Brain microvascular endothelial cell (primary cell): Measurements from ENCODE around the gene RCBTB2.

Experiments
- DNase-seq: peaks from one replicate; pipeline ENCODE4 v3.0.0-alpha.2; 2020
- H3K27ac ChIP-seq: fragments of 250-450 bp; sonication (Bioruptor Pico); 2 replicates; pipeline ENCODE4 v1.5.1; 2020; ENCODE audit warnings: mild to moderate bottlenecking, moderate library complexity
- H3K27me3 ChIP-seq: fragments of 250-450 bp; sonication (Bioruptor Pico); replicated peaks from 2 replicates; pipeline ENCODE4 v1.5.1; 2020; ENCODE audit warnings: mild to moderate bottlenecking
- H3K36me3 ChIP-seq: fragments of 250-450 bp; sonication (Bioruptor Pico); replicated peaks from 2 replicates; pipeline ENCODE4 v1.5.1; 2020; ENCODE audit warnings: mild to moderate bottlenecking
- H3K4me3 ChIP-seq: 2 replicates; pipeline ENCODE4 v1.5.1; 2011; ENCODE audit warnings: low read depth, mild to moderate bottlenecking, control low read depth, low read length, moderate library complexity
- in situ Hi-C: cut with HindIII; loops from 2 replicates; pipeline ENCODE4 v1.10.0; 2017; ENCODE audit warnings: low sequenced_read_pairs, low pct_ligation_motif_present
- TF ChIP-seq, protein P1 (sequence below): IDR thresholded peaks from 2 replicates; pipeline ENCODE4 v1.5.1; 2011; ENCODE audit warnings: low read depth, mild to moderate bottlenecking, moderate library complexity, low read length, control low read depth, inconsistent platforms; ENCODE audit errors: missing control alignments

The RCBTB2 gene

DNA sequence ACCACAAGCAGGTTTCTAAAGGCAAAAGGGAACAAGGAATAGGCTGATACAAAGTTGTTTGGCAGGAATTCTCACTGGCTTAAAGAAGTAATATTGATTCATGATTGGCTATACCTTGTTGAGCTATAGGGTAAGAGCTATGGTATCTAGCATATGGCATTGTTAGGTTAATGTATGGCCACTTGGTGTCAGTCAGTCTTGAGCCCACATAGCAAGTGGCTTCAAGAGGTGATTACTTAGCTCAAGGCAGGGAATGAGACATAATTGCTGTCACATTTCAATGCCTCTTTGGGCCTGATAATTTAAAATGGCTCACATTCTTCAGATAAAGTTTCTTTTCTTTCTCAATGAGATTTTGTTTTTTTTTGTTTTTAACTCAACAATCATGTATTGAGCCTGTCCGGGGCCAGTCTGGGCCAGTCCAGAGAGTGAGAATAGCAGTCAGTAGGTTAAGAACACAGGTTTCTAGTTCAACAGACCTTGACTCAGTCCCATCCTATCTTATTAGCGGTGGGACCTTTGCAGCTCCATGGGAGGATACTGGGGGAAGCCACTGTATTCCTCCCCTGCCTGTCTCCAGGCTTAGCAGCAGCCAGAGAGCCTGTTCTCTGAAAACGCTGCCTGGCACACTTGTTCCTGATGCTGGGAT is 45.8 kb upstream of the RCBTB2 start:
- no peak overlapping the region for H3K27ac ChIP-seq
- TF ChIP-seq, protein P1, sequence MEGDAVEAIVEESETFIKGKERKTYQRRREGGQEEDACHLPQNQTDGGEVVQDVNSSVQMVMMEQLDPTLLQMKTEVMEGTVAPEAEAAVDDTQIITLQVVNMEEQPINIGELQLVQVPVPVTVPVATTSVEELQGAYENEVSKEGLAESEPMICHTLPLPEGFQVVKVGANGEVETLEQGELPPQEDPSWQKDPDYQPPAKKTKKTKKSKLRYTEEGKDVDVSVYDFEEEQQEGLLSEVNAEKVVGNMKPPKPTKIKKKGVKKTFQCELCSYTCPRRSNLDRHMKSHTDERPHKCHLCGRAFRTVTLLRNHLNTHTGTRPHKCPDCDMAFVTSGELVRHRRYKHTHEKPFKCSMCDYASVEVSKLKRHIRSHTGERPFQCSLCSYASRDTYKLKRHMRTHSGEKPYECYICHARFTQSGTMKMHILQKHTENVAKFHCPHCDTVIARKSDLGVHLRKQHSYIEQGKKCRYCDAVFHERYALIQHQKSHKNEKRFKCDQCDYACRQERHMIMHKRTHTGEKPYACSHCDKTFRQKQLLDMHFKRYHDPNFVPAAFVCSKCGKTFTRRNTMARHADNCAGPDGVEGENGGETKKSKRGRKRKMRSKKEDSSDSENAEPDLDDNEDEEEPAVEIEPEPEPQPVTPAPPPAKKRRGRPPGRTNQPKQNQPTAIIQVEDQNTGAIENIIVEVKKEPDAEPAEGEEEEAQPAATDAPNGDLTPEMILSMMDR = no peak
- H3K36me3 ChIP-seq = no peaks in the 10 kb centered on the region
- no peaks in the 10 kb centered on the region for H3K27me3 ChIP-seq
- DNase-seq = no peak
- in situ Hi-C loops = no loop called here
- no peak overlapping the region for H3K4me3 ChIP-seq

GRCh38 chr13:48576448-48577010 is 43.6 kb upstream of the RCBTB2 start:
- TF ChIP-seq, protein P1 = no peak
- Histone ChIP-seq H3K36me3 (no peaks in the 10 kb centered on the region), H3K27ac (no peak overlapping the region), H3K4me3 (no peak overlapping the region), H3K27me3 (no peaks in the 10 kb centered on the region)
- in situ Hi-C loops = no loop called here
- no peak for DNase-seq

DNA sequence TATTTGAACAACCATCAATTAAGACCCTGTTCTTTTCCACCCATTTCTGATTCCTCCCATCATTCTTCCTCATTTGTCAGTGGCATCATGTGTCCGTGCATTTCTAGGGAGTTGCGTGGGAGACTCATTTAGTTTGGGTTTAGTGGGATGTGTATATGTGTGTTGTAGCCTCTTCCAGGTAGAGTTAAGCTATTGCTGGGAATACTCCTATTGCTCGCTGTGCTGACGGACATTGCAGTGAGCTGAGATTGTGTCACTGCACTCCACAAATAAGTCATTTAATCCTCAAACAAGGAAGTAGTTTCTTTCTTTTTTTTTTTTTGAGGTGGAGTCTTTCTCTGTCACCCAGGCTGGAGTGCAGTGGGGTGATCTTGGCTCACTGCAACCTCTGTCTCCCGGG is 42.2 kb upstream of the RCBTB2 start:
- DNase-seq = no peak
- no peak overlapping the region for H3K27ac ChIP-seq
- no peaks in the 10 kb centered on the region for H3K36me3 ChIP-seq
- TF ChIP-seq, protein P1 = no peak
- no peak overlapping the region for H3K4me3 ChIP-seq
- H3K27me3 ChIP-seq = no peaks in the 10 kb centered on the region
- in situ Hi-C loops = no loop called here

DNA sequence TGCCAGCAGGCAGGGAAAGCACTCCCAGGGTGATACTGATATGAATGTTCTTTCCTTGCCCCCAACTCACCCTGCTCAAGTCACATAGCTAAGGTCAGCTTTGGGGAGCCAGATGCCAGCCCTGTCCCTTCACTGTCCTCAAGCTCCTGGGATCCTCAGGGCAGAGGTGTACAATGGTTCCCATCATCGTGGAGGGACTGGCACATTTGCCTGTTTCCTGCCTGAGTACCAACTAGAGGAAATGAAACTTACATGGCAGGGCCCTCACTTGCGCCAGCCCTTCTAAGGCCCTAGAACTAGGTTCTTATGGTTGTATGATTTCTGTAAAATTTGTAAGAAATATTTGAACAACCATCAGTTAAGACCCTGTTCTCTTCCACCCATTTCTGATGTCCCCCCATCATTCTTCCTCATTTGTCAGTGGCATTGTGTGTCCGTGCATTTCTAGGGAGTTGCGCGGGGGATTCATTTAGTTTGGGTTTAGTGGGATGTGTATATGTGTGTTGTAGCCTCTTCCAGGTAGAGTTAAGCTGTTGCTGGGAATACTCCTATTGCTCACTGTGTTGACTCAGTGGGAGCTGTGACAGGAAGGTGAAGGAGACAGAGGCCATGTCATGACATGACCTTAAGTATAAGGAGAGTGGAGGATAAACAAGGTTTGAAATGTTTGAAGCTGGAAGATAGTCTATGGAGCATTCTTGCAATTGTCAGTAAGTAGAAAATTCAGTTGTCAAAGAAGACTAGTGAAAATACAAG is 41.3 kb upstream of the RCBTB2 start:
- no peaks in the 10 kb centered on the region for H3K27me3 ChIP-seq
- DNase-seq = no peak
- no peaks in the 10 kb centered on the region for H3K36me3 ChIP-seq
- in situ Hi-C loops = loop anchor here (25.0 kb wide), 1 partner anchor 212 kb away; no protein-coding TSS in a partner anchor
- no peak overlapping the region for H3K4me3 ChIP-seq
- TF ChIP-seq, protein P1 = no peak
- H3K27ac ChIP-seq = no peak overlapping the region

DNA sequence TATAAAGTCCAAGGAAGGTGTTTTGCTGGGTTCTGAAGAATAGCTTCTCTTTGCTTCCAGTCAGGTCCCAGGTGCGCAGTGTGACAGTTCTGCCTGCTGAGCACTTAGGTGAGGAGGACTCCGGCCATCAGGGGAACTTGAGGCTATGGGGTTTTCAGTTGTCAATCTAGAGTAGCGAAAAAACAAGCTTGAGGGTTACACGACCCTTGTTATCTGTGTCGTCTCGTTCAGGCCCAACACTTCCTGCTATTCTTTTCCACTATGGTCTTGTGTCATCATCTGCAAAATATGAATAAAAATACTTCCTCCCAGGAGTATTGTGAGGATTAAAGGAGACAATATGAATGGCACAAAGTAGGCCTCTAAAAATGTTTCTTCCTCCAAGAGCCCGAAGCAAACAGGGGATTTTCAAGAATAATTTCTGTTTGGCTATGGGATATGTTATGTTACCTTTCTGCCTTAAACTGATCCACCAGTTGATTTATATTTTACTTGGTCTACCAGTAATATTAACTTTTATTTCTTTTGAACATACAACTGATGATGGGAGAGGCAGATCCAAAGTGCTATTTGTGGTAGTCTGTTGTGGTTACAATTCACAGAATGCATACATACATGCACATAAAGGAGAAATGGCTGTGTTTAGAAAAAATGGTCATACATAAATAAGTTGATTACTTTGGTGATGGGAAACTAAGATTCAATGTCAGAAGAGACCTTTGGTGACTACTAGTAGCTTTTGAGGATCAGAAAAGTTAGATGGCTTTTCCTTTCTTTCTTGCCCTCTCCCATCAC is 40.5 kb upstream of the RCBTB2 start:
- in situ Hi-C loops = loop anchor here (25.0 kb wide), 1 partner anchor 211 kb away; no protein-coding TSS in a partner anchor
- H3K27ac ChIP-seq = no peak overlapping the region

More for the DNA sequence above, 40.5 kb upstream of the RCBTB2 start:
- H3K36me3 ChIP-seq = no peaks in the 10 kb centered on the region
- no peaks in the 10 kb centered on the region for H3K27me3 ChIP-seq
- no peak overlapping the region for H3K4me3 ChIP-seq
- no peak for DNase-seq
- TF ChIP-seq, protein P1 = no peak
